Ecto neural progenitor cell (in vitro differentiated cells): ENCODE results near the gene TRIM47.

Experiments
- DNase-seq: peaks from one replicate; pipeline ENCODE4 v3.0.0-alpha.2; 2018; ENCODE audit warnings: low spot score

The TRIM47 gene

GRCh38 chr17:75831032-75831571 lies 47.3 kb downstream of the TRIM47 start:
- no peak for DNase-seq

- peak; percentile 85 for DNase-seq
Measured at GRCh38 chr17:75830164-75831031, 48.0 kb downstream of the TRIM47 start.

GRCh38 chr17:75829747-75830146 lies 48.6 kb downstream of the TRIM47 start:
- no peak for DNase-seq

DNA sequence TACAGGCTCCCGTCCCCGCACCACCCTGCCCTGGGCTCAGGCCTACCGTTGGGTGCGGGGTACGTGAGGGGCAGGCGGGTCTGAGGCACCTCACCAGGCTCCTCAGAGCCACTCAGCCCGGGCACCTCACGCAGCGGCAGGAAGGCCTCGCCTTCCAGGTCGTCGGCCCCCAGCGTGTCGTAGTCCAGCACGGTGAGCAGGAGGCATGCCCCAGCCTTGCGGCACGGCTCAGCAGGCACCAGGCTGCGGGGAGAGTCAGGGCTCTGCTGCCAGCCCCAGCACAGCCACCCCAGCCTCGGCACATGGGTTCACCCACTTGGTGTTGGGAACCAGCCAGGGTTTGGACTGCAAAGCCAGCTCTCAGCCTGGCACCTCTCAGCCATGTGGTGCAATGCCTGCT lies 49.6 kb downstream of the TRIM47 start:
- no peak for DNase-seq

DNA sequence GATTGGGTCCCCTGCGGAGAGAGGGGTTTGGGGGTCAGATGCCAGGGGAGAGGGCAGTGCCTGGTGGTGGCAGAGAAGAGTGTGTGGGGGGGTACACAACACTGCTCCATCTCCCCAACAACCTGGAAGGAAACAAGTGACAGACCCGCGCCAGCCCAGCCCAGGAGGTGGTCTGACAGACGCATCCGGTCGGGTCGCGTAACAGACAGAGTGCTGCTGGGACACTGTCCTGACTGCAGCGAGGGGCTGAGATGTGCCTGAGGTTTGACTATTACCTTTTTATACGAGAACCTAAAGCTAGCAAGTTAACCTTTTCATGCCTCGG lies 50.3 kb downstream of the TRIM47 start:
- DNase-seq = no peak

DNA sequence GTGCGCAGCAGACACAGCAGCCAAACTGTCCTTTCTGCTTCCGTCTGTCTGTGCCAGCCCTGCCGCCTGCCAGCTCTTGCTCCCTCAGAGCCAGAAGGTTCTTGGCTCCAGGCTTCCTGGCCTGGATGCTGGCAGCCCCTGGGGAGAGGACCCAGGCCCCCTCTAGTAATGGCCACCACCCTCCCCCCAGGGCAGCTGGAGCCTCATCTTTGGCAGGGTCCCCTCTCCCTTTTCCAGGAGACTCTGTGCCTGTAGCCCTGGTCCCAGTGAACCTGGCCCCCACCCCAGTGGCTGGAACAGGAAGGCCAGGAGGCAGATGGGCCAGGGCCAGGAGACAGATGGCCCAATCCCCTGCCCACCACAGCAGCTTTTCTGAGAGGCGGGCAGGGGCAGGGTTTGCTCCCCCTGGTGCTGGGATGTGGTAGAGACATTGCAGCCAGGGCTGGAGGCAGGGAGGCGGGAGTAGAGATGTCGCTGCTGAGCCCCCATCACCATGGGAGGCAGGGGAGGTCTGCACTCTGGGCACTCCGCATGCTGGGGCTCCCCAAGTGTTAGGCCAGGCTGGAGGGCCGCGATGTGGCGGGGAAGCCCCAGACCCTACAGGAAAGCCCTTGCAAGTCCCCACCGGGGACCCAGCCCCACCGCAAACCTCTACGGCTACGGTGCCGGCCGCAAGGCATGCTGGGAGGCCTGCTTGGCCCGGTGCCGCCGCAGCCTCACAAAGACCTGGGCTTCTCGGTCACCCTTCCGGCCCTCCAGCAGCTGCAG lies 50.9 kb downstream of the TRIM47 start:
- peak; percentile 94 for DNase-seq

- DNase-seq = no peak
Measured at GRCh38 chr17:75826561-75827307, 51.6 kb downstream of the TRIM47 start.

- no peak for DNase-seq
Measured at GRCh38 chr17:75825748-75826370, 52.5 kb downstream of the TRIM47 start.

- no peak for DNase-seq
Measured at GRCh38 chr17:75825149-75825552, 53.2 kb downstream of the TRIM47 start.

DNA sequence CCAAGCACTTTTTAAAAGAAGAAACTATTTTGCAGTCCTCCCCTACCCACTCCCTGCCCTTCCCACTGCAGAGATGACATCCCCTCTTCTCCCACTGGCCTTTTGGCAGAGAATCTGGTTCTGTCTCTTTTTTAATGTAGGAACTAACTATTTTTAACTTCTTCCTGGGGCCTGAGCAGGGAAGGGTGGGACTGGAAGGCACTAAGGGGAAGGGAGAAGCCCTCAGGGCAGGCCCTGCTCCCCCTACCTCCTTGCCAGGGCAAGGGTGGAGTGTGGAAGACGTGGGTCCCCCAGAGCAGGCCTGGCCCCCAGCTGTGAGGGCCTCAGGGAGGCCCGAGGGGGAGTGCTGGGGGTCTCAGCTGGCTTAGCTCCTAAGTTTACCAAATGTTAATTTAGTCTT lies 53.7 kb downstream of the TRIM47 start:
- DNase-seq = no peak
